NOMO-1 treated with DMSO at 0.1 percent for 48 hours (cell line): ENCODE results near the gene EXOC4.
A peak's percentile ranks its signal among the peaks of the same experiment; 100 is the strongest.

ENCODE experiments used
- DNase-seq: peaks from one replicate; lab custom pipeline; 2025; ENCODE audit not compliant: unreplicated experiment; lab: John Stamatoyannopoulos, UW

Gene EXOC4

DNA sequence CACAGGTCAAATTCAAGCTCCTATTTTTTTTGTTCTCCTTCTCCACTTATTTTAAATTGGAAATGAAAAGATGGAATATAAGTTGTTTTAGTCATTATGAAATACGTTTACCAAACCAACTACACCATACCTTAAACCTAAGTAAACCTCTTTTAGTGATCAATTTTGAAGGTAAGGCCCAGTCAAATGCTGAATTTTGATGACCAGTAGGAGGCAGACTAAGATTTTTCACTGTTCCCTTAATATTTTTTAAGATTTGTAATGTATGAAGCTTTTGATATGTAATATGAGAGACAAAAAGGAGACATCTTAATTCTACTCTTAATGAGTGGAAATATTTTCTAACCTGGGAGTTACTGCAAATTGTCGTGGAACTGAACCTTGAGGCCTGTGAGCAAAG lies 311.6 kb downstream of the EXOC4 start:
- no peak for DNase-seq

DNA sequence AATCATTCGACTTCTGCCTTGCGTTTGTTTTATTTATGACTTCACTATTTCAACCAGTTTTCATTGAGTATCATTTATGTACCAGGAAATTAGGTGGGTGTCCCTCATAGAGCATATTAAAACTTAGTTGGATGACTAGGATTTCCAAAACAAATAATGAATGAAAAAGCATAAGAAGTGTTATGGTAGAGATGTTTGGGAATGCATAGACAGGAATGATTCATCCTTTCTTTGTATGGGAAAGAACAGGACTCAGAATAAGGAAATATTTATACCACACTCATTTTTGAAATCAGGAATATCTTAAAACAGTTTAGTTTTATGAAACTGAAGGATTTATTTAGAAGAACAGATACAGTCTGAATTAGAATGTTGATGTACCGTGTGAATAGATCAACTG lies 315.7 kb downstream of the EXOC4 start:
- DNase-seq: no peak

DNA sequence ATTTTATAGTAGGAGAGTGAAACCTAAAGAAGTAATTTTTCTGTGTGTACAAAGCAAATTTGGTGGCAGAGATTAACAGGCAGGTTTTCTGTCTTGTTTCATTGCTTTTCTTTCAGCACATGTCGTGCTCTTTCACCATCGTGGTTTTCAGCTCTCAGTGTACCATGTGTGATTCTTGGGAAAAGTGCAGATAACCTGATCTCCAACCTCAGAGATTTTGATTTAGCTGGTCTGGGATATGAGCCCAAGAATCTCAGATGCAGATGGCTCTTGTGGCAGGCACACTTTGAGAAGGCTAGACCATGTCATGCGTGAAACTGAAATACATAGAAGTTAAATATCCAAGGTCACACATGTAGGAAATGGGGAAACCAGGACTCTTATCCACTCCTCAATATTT lies 317.4 kb downstream of the EXOC4 start:
- no peak for DNase-seq

DNA sequence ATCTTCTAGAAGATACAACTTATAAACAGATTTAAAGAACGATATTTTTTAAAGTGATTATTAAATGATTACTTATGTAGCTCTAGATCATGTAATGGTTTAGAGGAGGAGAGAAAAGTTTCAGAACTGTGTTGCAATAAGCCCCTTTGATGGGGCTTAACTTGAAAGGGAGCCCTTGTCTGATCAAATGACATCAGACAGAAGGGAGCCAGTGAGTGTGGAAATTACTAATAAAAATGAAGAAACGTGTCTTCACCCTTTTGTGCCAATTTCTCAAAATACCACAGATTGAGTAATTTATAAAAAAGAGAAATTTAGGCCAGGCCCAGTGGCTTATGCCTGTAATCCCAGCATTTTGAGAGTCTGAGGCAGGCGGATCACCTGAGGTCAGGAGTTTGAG lies 318.2 kb downstream of the EXOC4 start:
- DNase-seq: no peak

DNA sequence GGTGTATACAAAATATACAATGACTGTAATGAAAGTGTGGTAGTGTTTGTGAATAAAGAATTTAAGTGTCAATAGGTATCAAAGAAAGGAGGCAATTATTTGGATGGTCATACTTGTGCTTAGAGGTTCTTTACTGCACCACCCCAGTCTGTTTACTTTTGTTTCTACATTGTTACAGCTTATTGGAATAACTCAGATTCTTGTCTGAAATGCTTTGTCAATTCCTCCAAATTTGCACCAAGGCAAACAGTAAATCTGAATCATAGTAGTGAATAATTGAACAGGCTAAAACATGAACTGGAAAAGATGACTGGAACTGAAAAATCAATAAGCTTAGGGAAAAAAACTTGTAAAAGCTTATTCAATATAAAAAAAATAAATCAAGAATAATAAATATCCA lies 319.2 kb downstream of the EXOC4 start:
- DNase-seq: no peak

DNA sequence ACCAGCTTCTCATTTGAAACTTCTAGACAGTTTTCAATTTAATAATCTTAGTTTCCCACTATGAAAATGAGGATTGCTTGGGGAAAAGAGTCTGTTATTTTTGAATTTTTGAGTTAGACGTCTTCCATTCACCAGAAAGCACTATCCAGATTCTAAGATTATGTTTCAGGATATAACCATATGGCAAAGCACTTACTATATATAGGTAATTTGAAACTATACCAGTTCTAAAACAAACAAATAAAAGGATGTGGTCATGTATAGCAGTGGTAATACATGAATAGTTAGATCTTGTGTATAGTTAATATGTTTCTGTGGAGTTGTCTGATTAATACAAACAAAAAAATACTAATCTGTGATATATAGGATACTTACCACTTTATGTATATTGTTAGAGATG lies 320.0 kb downstream of the EXOC4 start:
- no peak for DNase-seq

DNA sequence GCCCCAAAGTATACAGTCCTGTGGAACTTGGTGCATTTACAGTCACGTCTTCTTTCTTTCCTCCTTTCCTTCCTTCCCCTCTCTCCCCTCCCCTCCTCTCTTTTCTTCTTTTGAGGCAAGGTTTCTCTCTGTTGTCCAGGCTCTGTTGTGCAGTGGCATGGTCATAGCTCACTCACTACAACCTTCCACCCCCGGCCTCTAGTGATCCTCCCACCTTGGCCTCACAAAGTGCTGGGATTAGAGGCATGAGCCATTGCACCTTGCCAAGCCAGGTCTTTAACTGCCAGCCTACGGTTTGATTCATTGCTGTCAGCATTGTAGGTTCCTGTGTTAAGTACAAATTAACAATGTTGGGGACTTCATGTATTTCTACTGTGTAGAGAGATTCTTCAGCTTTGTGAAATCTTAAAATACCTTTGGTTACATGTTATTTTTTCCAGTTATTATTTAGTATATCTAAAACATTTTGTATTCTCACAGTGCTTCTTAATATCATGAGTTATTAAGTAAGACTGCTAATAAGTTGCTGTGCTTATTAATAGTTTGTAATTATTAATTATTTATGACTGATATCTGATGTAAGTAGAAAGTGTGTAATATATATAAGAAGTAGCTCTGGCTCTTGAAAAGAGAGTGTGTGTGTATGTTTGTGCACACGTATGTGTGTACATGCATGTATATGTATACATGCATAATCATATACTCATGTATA lies 320.8 kb downstream of the EXOC4 start:
- no peak for DNase-seq

DNA sequence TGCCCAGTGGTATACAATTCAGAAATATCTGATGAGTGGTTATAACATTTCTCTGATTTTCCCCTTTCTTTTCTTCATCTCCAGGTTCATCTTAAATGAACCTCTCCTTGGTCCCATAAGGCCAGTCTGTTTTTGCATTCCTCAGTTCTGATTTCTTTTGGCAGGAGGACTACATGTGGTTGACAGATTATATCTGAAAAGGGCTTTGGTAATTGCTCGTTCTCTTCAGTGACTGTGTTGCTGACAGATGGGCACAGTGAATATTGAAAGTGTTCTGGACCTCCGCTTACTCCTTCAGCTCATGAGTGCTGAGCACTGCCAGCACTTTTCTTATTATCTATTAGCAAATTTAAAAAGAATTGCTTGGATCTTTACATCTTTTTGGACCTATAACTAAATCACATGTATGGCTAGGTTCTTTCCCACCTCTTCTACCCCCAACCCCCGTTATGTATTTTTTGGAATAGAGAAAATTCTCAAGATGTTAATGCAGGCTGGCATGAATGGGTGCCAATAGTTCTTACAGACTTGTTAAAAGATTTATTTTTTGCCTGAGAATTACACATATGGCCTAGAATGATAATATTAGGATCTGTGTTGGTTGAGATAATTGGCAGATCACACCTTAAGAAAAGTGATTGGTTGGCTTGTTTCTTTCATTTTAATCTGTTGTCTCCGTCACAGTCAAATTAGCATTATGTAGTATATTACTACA lies 323.0 kb downstream of the EXOC4 start:
- no peak for DNase-seq

DNA sequence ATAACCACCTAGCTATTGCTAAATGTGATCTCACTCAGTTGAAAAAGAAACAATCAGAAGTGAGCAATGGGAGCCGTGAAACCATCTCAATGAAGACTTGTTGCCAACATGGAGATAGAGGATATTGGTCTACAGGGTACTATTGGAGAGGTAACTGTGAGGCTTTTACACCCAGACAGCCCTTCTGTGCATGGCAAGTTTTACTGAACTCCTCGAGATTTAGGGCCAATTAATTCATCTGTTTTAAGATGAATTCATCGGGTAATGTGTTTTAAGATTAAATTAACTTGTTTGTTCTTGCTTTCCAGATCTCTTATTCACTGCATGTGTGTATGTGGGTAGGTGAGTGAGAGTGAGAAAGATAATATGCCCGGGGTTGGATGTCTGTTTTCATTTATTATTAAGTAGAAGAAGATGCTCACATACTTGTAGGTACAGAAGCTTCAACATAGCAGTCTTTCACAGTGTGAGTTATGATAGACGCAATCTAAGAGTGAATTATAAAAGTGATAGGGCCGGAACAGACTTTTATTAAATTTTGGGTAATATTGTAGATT lies 323.8 kb downstream of the EXOC4 start:
- DNase-seq: no peak

DNA sequence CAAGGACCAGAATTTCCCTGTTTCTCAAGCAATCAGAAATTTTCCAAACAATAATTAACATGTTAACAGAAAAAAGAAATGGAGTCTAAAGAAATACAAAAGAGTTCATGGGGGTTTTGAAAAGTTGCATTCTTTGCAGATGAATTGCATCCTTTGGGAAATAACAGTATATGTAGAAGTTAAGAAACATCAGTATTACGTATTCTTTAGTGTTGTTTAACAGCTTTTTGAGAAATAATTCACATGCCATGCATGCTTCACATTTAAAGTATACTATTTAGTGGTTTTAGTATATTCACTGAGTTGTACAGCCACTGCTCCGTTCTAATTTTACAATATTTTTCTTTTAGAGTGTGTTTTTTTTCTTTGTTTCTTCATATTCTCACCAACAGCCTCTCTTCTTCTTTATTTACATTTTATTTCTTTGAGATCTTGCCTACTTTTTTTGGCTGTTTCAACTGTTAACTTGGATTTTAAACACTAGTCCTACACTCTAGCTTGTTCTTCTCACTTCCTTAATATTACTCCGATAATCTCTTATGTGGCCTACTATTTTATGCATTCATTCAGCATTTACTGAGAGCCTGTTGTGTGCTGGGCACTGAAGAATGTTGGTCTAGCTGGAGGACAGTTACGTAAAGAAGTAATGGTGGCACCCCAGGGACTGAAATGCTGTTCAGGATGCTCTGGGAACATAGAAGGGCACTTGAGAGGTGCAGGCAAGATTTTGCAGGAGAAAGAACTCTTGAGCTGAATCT lies 330.1 kb downstream of the EXOC4 start:
- DNase-seq: no peak

DNA sequence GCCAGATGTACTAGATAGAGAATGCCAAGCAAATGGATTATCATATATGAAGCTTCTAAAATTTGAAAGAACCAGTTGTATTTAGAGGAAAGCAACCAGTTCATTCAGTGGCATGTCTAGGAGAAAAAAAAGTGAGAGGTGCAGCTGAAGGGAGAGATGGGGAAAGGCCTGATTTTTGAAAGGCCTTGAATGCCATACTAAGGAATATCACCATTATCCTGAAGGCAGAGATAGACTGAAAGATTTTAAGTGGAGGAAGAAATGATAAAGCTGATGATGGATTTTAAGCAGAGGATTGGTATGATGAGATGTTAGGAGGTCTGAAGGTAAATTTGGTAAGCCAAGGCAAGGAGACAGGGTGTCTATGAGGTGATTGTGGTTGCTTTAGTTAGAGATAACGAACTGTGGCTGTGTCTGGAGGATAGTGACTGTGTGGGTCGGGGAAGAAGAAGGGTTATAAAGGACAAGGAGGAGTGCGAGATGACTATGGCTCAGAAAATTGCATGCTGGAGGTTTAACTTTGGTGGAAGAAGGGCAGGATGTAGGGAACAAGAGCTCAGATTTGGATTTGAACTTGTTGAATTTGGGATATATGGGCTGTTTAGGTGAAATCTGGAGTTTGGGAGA lies 330.8 kb downstream of the EXOC4 start:
- DNase-seq: no peak

DNA sequence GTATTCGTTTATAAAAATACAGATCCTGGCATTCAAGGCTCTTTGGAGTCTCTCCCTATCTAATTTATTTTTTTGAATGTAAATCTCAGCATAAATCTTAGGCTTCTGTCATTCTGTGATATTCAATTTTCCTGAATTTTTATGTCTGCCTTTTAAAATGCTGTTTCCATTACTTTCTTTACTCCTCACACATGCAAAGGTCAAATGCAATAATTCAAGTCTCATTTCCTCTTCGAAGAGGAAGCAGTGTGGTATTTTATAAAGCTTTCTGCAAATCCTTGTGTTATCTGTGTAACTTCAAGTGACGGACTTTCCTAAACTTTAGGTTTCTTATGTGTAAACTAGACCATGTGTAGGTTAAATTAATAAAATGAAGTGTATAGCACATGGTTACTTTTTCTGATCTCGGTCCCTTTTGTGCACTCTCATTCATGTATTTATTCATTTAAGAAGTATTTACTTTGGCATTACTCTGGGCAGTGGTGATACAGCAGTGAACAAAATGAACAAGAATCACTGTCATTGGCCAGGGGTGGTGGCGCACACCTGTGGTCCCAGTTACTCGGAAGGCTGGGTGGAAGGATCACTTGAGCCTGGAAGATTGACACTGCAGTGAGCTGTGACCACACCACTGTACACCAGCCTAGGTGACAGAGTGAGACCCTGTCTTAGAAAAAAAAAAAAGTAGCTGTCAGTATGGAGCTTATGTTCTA lies 332.2 kb downstream of the EXOC4 start:
- peak; percentile 52 for DNase-seq

DNA sequence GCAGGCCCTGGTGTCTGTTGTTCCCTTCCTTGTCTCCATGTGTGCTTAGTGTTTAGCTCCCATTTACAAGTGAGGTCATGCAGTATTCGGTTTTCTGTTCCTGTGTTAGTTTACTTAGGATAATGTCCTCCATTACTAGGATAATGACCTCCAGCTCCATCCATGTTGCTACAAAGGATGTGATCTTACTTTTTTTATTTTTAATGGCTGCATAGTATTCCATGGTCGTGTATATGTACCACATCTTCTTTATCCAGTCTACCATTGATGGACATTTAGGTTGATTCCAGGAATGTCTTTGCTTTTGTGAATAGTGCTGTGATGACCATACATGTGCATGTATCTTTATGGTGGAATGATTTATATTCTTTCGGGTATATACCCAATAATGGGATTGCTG lies 333.4 kb downstream of the EXOC4 start:
- no peak for DNase-seq

DNA sequence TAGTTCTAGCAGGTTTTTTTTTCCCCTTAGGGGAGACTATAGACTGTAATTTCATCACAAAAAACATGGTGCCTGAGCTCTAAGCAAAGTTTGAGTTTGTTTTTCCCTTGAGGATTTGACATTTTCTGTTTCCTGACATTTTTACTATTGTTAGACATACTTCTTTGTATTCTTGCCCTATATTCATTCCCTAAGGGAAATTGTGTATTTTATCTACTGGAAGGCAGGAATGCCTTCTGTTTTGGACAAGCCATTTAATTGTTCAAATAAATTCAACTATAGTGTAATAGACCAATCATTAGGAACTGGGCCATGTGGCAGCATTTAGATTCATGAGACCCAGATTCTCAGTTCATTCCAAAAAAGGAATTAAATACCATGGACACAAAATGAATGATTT lies 335.0 kb downstream of the EXOC4 start:
- no peak for DNase-seq

DNA sequence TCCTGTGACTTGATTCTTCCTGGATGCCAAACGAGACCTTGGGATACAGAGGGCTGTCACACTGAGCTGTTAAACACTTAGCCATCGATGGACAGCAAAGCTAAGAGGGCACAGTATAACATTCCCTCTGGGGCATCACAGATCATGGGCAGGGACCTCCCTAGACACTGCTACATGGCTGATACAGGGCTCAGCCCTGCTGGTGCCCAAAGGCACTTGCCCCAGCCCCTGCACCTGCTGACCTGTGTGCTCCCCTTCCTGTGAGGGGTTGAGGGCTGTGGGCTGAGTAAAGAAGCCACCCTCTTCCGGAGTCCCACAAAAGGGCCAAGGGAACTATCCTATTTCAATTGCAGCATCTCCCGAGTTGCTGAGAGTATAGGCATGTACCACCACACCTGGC lies 337.9 kb downstream of the EXOC4 start:
- DNase-seq: no peak

DNA sequence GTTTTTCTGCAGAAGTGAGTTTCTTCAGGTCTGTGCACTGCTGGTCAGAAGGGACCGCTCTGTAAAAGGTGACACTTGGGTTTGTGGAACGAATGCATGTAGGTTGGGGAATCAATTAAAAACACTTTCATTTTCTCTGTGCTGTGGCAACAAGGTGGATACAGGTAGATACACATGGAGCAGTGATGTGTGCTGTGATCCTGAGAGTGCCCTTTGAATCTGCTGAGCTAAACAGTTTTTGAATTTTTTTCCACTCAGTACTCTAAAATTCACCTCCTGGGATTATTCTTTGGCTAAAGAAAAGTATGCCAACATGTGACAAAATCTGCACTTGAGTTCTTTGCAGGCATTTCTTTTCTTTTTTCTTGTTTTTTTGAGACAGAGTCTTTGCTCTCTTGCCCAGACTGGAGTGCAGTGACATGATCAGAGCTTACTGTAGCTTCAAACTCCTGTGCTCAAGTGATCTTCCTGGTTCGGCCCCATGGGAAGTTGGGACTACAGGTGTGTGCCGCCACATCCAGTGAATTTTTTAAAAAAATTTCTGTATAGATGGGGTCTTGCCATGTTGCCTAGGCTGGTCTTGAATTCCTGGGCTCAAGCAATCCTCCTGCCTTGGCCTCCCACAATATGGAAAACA lies 338.9 kb downstream of the EXOC4 start:
- DNase-seq: no peak

DNA sequence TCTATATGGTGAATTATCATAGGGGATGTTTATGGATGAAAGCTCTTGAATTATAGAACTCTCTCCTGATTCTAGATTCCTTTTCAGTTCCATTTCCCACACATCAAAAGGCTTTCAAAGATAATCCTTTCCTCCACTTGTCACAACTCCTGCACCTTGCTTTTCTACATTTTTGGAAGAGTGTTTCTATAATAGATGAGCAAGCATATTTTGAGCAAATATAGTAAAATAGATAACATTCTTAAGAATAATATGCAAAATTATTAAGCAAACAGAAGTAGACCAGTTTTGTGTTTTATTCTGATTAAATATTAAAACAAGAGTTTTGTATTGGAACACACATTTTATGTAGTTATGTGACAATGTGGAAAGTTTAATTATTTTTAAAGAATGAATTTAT lies 340.7 kb downstream of the EXOC4 start:
- DNase-seq: no peak

DNA sequence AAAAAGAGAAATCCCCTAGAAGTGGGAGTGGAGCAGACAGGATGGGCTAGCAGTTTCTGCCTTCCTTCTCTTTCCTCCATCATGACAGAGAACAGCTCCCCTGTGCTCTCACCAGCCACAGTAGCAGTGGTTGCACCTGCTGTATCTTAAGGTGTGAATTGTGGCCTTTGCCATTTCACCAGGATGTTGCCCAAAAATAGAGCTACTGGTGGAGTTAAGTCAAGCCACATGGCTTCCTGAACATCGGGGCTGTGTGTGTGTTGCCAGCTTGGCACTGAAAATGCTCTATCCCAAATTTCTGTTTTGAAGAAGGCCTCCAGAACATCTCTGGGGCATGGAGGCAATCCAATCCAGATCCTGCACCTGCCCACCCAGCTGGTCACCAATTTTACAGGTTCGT lies 348.7 kb downstream of the EXOC4 start:
- DNase-seq: no peak

DNA sequence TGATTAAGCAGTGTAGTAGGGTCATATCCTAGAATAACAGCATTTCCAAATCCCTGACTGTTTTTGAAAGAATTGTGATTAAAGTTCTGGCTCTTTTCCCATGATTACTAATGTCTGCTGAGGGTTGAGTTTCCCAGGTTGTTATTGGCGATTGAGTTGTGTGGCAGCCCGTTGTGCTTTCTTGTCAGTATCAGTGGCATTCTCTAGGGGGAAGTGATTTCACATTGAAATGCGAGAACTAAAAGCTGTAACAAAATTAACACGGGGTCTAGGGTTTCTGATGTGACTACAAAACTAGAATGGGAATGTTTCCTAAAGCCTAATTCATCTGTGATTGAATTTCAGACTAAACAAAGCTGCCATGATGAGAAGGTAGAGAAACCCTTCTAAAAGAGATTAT lies 349.4 kb downstream of the EXOC4 start:
- DNase-seq: no peak

DNA sequence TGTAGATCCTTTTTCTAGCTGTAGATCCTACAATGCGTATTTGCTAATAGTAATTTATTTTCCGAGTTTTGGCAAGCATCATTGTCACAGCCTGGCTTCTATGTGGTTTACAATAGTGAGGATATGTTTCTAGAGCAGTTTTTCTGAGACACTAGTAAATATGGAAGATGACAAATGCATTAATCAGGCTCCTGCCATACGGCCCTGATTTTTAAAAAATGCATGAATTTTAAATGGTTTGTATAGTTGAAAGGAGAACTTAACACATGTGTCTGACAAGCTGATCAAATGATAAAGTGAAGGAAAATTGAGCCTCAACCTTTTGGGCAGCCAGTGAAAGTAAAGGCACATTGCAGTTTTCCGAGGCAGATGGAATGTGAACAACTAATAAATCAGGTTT lies 354.1 kb downstream of the EXOC4 start:
- DNase-seq: no peak
